ENCODE results near the gene CLEC18A.

- TF ChIP-seq, protein P1, sequence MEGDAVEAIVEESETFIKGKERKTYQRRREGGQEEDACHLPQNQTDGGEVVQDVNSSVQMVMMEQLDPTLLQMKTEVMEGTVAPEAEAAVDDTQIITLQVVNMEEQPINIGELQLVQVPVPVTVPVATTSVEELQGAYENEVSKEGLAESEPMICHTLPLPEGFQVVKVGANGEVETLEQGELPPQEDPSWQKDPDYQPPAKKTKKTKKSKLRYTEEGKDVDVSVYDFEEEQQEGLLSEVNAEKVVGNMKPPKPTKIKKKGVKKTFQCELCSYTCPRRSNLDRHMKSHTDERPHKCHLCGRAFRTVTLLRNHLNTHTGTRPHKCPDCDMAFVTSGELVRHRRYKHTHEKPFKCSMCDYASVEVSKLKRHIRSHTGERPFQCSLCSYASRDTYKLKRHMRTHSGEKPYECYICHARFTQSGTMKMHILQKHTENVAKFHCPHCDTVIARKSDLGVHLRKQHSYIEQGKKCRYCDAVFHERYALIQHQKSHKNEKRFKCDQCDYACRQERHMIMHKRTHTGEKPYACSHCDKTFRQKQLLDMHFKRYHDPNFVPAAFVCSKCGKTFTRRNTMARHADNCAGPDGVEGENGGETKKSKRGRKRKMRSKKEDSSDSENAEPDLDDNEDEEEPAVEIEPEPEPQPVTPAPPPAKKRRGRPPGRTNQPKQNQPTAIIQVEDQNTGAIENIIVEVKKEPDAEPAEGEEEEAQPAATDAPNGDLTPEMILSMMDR (IDR thresholded peaks at IDR 0.05; ENCODE audit: low read depth, low read length) = no peak
- TF ChIP-seq MAX (IDR thresholded peaks at IDR 0.05; ENCODE audit: low read depth, low read length) (no peak), POLR2A (IDR thresholded peaks at IDR 0.05; ENCODE audit: extremely low read depth, insufficient read length) (no peak), MYC (IDR thresholded peaks at IDR 0.05; ENCODE audit: low read depth, low read length) (no peak)
Observed at GRCh38 chr16:69916462-69916861, 34.7 kb upstream of the CLEC18A start.

Measured in NB4 (cell line).